Activated naive CD4-positive, alpha-beta T cell treated with Interleukin-2 at 50 U/mL for 16 hours (primary cell): Measurements from ENCODE around the gene SYTL1.

ENCODE experiments used
- DNase-seq: peaks from one replicate; pipeline ENCODE4 v3.0.0-alpha.2; 2020

The SYTL1 gene

DNA sequence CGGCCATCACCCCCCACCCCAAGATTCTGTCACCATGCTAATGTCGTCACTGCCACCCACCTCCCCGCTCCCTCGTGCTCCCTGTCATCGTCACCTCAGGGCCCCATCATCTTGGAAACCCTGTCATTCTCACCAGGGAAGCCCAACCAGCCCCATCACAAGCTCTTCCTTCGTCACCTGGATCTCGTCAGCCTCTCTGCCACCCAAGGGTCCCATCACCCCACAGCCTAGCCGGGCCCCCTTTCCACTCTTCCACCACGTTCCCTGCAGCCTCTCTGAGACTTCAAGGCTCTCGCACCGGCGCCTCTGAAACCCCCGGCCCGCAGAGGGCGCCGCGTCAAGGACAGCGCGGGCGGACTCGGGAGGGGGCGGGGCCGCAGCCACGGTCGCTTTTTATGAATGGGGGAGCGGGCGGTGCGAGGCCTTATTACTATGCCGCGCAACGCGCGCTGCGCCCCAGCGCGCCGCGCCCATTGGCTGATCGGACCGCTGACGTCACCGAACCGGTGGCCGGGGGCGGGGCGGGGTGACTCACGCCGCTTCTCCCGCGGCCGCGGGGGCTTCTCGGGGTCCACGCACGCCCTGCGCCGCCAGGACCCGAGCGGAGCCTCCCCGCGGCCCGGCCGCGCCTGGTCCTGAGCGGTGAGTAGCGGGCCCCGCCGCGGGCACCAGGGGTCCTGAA is 50.4 kb downstream of the SYTL1 start, which contains the start of gene GPR3:
Gene GPR3 (plus strand): TSS at position 527 of the 682 bp plus-strand sequence. CDS start 1,177 bp downstream, outside the sequence.
- peak; percentile 93 for DNase-seq

DNA sequence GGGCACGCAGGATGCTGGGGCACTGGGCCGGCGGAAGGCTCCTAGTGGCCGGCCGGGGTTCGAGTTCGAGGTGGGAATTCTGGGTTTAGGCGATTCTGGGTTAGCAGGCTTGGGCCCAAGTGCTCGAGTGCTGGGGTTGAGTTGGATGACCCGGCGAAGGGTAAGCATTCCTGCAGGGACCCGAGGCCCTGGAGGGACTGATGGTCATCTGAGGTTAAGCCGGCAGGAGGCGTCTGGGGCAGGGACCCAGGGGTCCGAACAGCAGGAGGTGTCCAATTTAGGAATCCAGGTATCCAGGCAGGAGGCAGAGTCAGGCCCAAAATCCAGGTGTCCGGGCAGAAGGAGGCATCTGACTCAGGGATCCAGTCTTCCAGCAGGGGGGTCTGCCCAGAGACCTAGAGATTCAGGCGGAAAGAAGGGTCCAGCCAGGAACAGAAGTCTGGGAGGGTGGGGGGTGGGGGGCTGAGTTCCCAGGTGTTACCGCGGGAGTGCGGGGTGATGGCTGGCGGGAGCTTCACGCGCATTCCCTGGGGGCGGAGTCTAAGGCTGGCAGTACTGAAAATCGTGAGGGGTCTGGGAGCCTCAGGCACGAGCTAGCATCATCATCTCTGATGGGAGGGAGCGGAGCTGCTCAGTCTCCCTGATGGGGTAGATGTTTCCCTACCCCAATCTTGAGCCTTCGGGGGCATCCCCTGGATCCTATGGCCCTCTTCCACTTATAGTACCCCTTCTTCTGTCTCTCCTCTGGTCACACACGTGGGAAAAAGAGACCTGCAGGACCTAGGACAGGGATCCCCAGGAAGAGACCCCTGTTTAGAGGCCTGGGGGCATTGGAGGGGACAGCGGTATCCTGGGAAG is 51.2 kb downstream of the SYTL1 start:
- peak; percentile 10 for DNase-seq

DNA sequence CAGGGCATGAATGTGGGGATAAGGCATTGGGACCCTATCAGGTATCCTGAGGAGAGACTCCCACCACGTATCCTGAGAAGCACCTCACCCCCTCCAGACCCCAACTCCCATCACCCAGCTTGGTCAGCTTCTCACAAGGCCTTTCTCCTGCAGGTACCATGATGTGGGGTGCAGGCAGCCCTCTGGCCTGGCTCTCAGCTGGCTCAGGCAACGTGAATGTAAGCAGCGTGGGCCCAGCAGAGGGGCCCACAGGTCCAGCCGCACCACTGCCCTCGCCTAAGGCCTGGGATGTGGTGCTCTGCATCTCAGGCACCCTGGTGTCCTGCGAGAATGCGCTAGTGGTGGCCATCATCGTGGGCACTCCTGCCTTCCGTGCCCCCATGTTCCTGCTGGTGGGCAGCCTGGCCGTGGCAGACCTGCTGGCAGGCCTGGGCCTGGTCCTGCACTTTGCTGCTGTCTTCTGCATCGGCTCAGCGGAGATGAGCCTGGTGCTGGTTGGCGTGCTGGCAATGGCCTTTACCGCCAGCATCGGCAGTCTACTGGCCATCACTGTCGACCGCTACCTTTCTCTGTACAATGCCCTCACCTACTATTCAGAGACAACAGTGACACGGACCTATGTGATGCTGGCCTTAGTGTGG is 51.9 kb downstream of the SYTL1 start:
- DNase-seq, result no peak

DNA sequence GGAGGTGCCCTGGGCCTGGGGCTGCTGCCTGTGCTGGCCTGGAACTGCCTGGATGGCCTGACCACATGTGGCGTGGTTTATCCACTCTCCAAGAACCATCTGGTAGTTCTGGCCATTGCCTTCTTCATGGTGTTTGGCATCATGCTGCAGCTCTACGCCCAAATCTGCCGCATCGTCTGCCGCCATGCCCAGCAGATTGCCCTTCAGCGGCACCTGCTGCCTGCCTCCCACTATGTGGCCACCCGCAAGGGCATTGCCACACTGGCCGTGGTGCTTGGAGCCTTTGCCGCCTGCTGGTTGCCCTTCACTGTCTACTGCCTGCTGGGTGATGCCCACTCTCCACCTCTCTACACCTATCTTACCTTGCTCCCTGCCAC is 52.4 kb downstream of the SYTL1 start:
- DNase-seq, result no peak

DNA sequence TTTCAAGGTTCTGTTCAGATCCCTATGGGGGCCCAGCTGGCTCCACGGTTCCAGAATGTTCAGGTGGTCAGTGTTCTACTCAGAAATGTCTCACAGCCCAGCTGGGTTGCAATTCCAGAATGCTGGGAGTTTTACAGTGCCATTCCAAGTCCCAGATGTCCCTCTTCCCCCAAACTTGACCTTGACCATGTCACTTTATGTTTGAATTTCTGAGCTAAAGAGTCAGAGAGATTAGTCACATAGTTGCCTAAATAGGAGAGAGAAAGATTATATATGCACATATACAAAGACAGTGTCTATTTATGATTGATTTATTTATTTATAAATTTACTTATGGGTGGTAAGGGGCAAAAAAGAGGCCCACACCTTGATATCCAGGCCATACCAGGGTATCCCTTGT is 53.1 kb downstream of the SYTL1 start:
- no peak for DNase-seq

DNA sequence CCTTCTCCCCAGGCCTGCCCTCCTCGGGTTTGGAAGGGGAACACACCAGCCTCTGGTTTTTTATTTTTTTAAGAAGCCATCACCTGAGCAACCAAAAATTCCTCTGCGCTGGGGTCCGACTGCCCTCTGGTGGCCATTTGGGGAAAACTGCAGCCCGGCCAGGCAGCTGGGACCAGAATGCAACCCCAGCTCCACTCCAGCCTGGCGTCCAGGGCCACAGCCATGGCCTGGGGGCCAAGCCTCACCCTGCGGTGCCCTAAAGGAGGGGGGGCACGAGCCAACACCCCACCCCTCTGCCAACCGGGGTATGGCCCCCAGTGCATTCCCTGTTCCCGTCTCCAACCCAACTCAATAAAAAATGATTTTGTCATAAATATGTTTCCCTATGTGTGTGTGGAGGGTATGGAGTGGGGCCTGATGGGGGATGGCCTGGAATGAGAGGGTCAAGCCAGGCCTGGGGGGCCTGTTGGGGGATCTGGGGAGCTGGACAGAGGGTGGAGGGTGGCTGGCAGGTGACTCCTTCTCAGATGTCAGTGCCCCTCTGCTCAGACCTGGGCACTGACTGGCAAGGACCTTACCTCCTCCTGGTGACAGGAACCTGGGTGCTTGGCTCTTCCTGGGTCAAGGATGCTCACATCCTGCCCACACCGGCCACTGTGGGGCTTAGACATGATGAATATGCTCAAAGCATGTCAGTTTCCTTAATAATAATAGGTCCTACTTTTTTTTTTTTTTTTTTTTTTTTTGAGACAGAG is 53.8 kb downstream of the SYTL1 start:
- DNase-seq, result peak; percentile 83

DNA sequence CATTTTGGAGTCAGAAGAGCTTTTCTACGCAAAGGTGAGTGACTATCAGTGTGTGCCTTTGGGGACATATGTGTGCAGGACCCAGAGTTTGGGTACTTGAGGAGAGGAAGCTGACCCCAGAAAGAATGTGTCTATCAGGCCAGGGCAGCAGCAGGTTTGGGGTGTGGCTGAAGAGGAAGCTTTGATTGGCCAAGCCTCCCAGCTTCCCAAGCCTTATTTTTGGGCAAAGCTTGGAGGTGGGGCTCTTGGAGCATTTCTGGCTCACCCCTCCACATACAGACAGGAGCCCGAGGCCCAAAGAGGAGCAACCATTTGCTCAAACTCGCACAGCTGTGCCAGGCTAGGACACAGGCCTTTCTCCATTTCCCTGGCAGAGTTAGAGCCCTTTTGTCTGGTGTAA is 55.3 kb downstream of the SYTL1 start:
- no peak for DNase-seq

DNA sequence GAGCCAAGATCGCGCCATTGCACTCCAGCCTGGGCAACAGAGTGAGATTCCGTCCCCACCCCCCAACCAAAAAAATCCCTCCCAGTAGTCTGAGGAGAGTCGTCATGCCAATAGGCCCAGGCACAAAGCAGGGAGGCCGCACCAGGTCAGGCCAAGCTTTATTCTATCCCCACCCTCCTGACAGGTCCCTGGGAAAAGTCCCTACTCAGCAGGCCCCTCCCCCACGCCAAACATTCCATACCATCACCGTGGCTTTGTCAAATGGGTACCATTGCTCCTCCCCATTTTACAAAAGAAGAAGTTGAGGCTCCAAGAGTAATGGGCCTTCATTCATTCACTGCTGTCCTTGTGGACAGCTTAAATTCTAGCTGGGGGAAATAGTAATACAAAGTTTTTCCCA is 55.9 kb downstream of the SYTL1 start:
- no peak for DNase-seq

DNA sequence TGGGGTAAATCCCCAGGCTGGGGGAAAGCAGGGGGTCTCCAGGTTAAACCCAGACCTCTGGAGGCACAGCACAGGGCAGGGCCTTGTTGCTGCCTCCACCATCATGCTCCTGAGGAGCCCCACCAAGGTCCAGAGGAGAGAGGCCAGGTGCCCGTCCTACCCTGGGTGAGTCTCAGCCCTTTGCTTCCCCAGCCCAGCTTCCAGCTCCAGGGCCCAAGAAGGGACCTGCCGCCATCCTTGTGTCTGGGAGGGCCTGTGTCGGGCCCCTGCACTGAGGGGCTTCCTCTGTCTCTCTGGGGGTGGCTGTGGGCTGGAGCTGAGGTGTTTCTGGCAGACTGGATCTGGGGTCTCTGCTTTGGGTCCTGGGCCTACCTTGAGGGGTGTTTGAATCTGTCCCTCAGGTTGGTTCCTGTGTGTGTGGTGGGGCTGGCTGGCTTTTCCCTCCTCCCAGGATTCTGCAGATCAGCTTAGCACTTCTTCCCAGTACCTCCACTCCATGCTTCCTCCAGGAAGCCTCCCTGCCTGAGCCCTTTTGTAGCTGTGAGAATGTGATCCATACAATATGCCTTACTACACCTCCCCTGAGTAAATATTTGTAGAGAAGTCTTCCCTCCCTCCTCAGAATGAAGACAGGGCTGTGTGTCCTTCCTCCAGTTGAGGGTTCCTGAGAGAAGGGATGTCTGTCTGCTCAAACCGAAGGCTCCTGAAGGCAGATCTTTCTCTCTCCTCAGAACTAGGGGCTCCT is 56.8 kb downstream of the SYTL1 start:
- DNase-seq, result no peak

DNA sequence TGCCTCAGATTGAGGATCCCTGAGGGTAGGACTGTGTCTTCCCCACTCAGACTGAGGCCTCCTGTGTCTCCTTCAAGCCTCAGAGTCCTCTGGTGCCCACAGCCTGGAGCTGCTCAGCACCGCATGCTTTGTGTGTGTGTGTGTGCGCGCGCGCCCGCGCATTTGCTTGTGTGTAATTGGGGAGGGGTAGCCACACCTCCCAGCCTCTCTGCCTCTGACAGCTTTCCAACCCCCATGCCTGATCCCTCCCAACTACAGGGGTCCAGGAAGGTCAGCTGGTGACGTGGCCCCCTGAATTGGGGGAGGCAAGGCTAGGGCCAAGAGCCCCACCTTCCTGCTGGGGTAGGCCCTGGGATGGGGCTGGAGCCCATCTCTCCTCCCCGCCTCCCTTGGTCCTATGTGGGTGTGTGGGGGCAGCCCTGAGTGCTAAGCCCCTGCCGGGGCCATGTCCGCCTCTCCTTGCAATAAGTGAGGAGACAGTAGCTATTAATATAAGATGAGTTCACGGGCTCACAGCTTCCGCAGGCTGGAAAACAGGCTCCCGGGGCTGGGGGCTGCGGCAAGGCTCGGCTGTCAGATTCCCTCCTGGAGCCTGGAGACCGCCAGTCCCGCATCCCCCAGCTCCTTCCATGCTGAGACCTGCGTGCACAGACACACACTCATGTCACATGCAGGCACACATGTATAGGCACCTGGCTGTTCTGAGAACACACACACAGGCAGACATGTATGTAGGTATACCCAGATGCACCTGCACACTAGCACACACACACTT is 57.6 kb downstream of the SYTL1 start:
- no peak for DNase-seq

DNA sequence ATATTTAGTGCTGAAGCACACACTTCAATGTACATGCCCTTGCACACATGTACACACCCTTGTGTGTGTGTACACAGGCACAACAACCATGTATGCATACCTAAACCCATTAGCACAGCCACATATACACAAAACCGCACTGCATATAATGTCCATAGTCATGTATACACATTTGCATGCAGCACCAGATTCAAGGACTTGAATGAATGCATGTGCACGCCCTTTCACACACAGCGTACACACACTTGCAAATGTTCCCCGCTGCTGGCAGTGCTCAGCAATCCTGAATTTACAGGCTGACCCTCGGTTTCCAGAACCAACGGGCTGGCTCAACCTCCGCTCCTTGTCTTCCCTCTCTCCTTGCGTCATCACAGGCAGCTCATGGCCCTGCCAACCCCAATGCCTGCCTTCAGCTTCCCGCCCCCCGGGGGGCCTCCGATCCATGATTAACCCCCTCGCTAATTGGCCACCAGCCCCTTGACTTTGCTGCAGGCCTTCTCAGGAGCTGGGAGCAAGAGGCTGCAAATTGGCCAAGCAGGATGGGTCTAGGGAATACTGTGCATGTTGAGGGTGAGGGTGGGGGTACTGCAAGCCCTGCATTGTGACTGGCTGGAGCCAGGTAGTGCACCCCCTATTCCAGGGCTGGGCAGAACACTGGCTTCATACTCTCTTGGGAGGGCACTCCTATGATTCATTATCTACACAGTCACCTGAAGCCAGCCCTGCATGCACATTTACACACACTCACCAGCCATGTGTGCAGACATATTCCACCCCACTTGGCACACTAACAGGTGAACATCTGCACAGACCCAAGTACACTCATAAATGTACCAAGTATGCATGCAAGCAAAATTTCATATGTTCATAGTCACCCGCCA is 58.5 kb downstream of the SYTL1 start:
- DNase-seq, result no peak

DNA sequence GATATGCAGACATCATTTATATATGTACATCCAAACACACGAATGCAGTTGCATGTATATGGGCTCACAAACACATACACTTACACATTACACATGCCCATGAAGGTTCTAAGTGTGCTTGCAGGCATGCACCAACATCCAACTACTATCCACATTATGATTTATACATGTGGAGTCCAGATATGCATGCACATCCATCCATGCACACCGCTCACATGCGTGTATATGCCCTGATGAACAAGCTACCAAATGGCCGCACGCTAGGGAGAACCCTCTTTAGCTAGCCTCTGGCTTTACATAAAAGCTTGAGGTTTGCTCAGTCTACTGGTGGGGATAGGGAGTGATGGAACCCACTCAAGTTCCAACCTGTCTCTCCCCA is 59.1 kb downstream of the SYTL1 start:
- no peak for DNase-seq

DNA sequence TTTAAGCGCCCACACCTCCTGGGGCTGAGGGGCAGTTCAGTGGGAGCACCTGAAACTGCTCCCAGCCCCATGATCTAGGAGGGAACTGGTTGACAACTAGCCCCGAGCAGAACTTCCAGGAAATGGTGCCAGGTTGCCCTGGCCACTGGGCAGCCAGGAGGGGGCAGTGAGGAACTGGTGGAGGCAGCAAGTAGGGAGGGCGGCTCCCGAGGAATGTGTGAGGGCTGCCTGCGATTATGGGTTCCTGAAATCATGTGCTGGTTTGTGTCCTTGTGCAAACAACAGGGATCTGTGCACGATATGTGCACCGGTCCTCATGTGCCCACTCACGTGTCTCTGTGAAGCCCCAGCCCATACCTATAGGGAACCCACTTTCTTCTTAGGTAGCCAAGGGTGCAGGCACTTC is 60.5 kb downstream of the SYTL1 start:
- DNase-seq, result no peak

DNA sequence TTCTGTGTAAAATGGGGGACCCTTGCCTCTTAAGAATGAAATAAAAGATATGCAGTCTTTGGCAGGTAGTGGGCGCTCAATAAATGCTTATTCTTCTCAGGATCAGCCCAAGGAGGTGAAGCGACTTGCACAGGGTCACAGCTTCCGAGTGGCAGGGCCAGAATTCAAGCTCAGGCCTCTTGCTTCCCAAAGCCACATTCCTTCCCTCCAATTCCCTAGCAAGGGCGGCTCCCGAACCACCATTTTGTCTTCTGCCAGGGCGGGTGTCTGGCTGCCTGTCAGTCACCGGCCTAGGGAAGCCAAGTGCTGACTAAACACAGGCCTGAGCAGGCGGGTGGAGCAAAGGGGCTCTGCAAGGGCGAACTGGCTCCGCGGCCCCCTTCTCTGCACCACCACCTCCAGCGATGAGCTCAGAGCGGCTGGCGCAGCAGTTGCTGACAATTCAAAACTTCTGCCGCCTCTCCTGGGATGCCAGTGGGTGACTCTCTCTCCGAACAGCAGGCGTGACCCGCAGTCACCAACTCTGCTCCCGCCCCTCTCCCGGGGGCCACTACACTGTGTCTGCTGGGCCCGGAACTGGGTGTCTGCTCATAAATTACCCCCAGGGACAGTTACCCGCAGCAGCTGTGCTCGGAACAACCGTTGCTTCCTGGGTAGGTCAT is 61.4 kb downstream of the SYTL1 start:
- no peak for DNase-seq
